IPS-15b (cell line): Measurements from ENCODE around the gene UACA.

Experiments used
- H3K27me3 ChIP-seq: one replicate; pipeline ENCODE4 v1.6.1; 2013; ENCODE audit warnings: low read length; ENCODE audit not compliant: control insufficient read depth, insufficient read depth
- H3K36me3 ChIP-seq: one replicate; pipeline ENCODE4 v1.6.1; 2013; ENCODE audit warnings: low read length; ENCODE audit not compliant: control insufficient read depth, insufficient read depth
- H3K4me1 ChIP-seq: one replicate; pipeline ENCODE4 v1.6.1; 2013; ENCODE audit warnings: mild to moderate bottlenecking, low read length; ENCODE audit not compliant: control insufficient read depth, insufficient read depth
- H3K4me3 ChIP-seq: one replicate; pipeline ENCODE4 v1.5.1; 2013; ENCODE audit warnings: low read depth, low read length
- H3K9ac ChIP-seq: one replicate; pipeline ENCODE4 v1.6.1; 2013; ENCODE audit warnings: low read depth, mild to moderate bottlenecking, low read length
- H3K9me3 ChIP-seq: one replicate; pipeline ENCODE4 v1.6.1; 2013; ENCODE audit warnings: mild to moderate bottlenecking, low read length; ENCODE audit not compliant: control insufficient read depth, insufficient read depth

Gene UACA

GRCh38 chr15:70611286-70611685, 152.1 kb downstream of the UACA start:
- Histone ChIP-seq H3K9ac (no peak overlapping the region), H3K4me1 (peaks cover 9% of the 10 kb centered on the region), H3K4me3 (no peak overlapping the region), H3K9me3 (no peaks in the 10 kb centered on the region), H3K36me3 (no peaks in the 10 kb centered on the region), H3K27me3 (no peaks in the 10 kb centered on the region)

GRCh38 chr15:70610541-70610940, 152.8 kb downstream of the UACA start:
- Histone ChIP-seq H3K36me3 (no peaks in the 10 kb centered on the region), H3K9ac (no peak overlapping the region), H3K9me3 (no peaks in the 10 kb centered on the region), H3K4me3 (no peak overlapping the region), H3K4me1 (peaks cover 6% of the 10 kb centered on the region), H3K27me3 (no peaks in the 10 kb centered on the region)

GRCh38 chr15:70609889-70610288, 153.5 kb downstream of the UACA start:
- H3K9me3 ChIP-seq: no peaks in the 10 kb centered on the region
- H3K4me1 ChIP-seq: peaks cover 3% of the 10 kb centered on the region
- H3K9ac ChIP-seq: no peak overlapping the region
- no peaks in the 10 kb centered on the region for H3K36me3 ChIP-seq
- H3K27me3 ChIP-seq: no peaks in the 10 kb centered on the region
- H3K4me3 ChIP-seq: no peak overlapping the region

GRCh38 chr15:70608144-70608543, 155.2 kb downstream of the UACA start:
- Histone ChIP-seq H3K9ac (no peak overlapping the region), H3K4me3 (no peak overlapping the region), H3K36me3 (no peaks in the 10 kb centered on the region), H3K27me3 (no peaks in the 10 kb centered on the region), H3K9me3 (no peaks in the 10 kb centered on the region), H3K4me1 (peaks cover 3% of the 10 kb centered on the region)

DNA sequence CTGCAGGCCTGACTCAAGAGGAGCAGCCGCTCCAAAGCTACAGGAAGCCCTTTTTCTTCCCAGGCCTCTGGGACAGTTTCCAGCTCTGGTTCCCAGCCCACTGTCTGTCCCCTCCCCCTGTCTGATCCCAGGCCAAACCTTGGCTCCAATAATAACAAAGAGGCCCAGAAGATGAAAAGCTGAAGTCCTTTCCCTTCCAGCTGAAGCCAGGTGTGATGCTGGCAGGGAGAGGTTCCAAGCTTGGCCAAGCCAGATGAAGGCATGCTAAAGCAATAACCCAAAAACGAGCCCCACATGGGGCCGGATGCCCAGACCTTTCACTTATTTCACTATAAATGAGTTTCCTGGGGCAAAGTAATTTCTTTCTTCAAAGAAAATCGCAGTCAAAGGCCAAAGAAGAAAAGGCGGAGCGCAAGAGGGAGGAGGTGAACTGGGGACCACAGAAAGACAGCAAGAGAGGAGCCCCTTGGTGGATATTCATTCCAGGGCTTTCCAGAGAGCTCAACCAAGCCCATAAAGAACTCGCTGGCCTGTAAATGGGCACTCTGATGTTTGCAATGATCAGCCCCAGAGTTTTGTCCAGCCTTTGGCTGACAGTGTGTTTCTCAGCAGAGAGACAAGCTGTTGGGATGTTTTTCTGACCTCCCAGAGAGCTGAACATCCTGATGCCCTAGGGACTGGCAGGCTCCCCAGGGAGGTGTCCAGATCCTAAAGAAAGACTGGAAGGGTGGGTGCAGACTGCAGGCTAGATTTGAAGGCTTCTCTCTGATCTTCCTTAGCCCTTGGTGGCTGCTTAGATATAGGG, 157.6 kb downstream of the UACA start:
- H3K27me3 ChIP-seq: no peaks in the 10 kb centered on the region
- no peak overlapping the region for H3K9ac ChIP-seq

DNA sequence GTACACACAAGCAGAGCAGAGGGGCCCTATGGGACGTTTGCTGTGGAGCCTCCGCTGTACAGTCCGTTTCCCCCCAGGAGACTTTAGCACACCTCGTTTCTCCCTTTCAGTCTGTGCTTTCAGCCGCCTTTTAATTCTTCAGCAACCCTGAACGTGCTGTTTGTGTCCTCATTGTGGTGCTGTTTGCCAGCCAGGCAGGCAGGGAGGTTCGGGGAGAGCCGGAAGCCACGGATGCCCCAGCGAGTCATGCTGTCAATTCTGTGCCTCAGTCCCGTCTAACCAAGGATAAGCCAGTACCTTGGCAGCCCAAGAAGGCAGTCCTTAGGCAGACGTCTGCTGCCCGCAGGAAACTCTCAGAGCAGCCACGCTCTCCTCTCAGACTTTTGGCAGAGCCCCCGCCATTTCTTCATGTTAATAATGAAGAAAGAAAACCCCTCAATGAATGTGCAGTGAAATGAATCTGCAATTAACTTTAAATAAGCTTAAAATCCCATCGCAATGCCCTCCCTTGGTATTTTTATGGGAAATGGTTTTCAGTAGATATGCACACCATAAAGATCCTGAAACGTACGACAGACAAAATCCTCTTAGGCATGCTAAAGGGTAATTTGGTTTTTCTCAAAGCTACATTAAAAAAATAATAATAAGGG, 158.6 kb downstream of the UACA start:
- Histone ChIP-seq H3K9me3 (no peaks in the 10 kb centered on the region), H3K9ac (no peak overlapping the region), H3K4me3 (no peak overlapping the region), H3K36me3 (no peaks in the 10 kb centered on the region), H3K4me1 (peaks cover 3% of the 10 kb centered on the region), H3K27me3 (no peaks in the 10 kb centered on the region)

More for the DNA sequence above, 157.6 kb downstream of the UACA start:
- no peak overlapping the region for H3K4me3 ChIP-seq
- H3K4me1 ChIP-seq: peaks cover 3% of the 10 kb centered on the region
- no peaks in the 10 kb centered on the region for H3K9me3 ChIP-seq
- H3K36me3 ChIP-seq: no peaks in the 10 kb centered on the region
